Colonic mucosa (tissue), 4 donors: ENCODE measurements around the gene COL27A1. TPM values are rescaled to one million over a fixed set of nuclear protein-coding genes. Genes with fewer than 3 reads are reported as not detected.

Experiments
- DNase-seq: peaks from one replicate; pipeline ENCODE4 v3.0.0-alpha.2; 2020
- H3K27ac ChIP-seq: fragments of 200-600 bp; one replicate; pipeline ENCODE4 v1.8.0; 2021
- H3K27me3 ChIP-seq: fragments of 200-600 bp; one replicate; pipeline ENCODE4 v1.8.0; 2021
- H3K36me3 ChIP-seq: fragments of 200-600 bp; one replicate; pipeline ENCODE4 v1.8.0; 2021
- H3K4me1 ChIP-seq: fragments of 200-600 bp; one replicate; pipeline ENCODE4 v1.8.0; 2021; ENCODE audit warnings: mild to moderate bottlenecking
- H3K4me3 ChIP-seq: fragments of 200-600 bp; one replicate; pipeline ENCODE4 v1.8.0; 2021
- H3K9ac ChIP-seq, 2 donors: one replicate each; pipeline ENCODE4 v1.7.0; 2013; ENCODE audit warnings: control low read depth in 2 of 2, low read depth in 2 of 2, low read length in 2 of 2
- H3K9me3 ChIP-seq: fragments of 200-600 bp; one replicate; pipeline ENCODE4 v1.8.0; 2021
- CTCF ChIP-seq: fragments of 200-600 bp; IDR thresholded peaks from one replicate; pipeline ENCODE4 v1.8.0; 2022; ENCODE audit warnings: antibody characterized with exemption, mild to moderate bottlenecking
- intact Hi-C: fragments of 100-400 bp; cut with DNase I; formaldehyde crosslinking; loops from one replicate; pipeline ENCODE4 v1.14.1; 2022
- total RNA-seq, 2 donors: library from RNA; stranded (reverse); fragmentation: NEBNext Ultra II Directional in 1 of 2; extraction: Animal tissue kit (Norgen Biotek cat#: 25700) in 1 of 2; gene quantifications; one replicate each; pipeline ENCODE4 v1.2.1, GENCODE V29; 2021
- donor health status: healthy.
- donor health status: DM: no; HTN: no; CAD: no.
- donor health status: DM: no; HTN: no; CAD: no.

The COL27A1 gene
- total RNA-seq, 2 donors from 2014 or later = 2.9 to 4.2 TPM

GRCh38 chr9:114168281-114169028 lies 13.1 kb downstream of the COL27A1 start:
- Histone ChIP-seq H3K9ac (no peak overlapping the region), H3K27ac (no peak overlapping the region), H3K4me1 (no peaks in the 10 kb centered on the region), H3K36me3 (no peaks in the 10 kb centered on the region), H3K9me3 (no peaks in the 10 kb centered on the region), H3K27me3 (no peaks in the 10 kb centered on the region), H3K4me3 (no peak overlapping the region)
- intact Hi-C loops = no loop called here
- no peak for TF ChIP-seq CTCF
- no peak for DNase-seq

- no peak overlapping the region for H3K27ac ChIP-seq
- no peaks in the 10 kb centered on the region for H3K4me1 ChIP-seq
- no peaks in the 10 kb centered on the region for H3K36me3 ChIP-seq
- H3K27me3 ChIP-seq = no peaks in the 10 kb centered on the region
- H3K9me3 ChIP-seq = no peaks in the 10 kb centered on the region
- no peak overlapping the region for H3K4me3 ChIP-seq
- H3K9ac ChIP-seq = no peak overlapping the region
- TF ChIP-seq CTCF = no peak
- DNase-seq = no peak
- intact Hi-C loops = no loop called here
These were observed 14.0 kb downstream of the COL27A1 start for GRCh38 chr9:114169029-114169951.

GRCh38 chr9:114169952-114170770 lies 14.8 kb downstream of the COL27A1 start:
- H3K27me3 ChIP-seq = no peaks in the 10 kb centered on the region
- H3K4me3 ChIP-seq = no peak overlapping the region
- H3K4me1 ChIP-seq = no peaks in the 10 kb centered on the region
- no peak overlapping the region for H3K9ac ChIP-seq
- TF ChIP-seq CTCF = no peak
- no peaks in the 10 kb centered on the region for H3K36me3 ChIP-seq
- intact Hi-C loops = no loop called here
- no peak for DNase-seq
- H3K9me3 ChIP-seq = no peaks in the 10 kb centered on the region
- H3K27ac ChIP-seq = no peak overlapping the region

GRCh38 chr9:114170771-114171461 lies 15.6 kb downstream of the COL27A1 start:
- DNase-seq = no peak
- H3K4me1 ChIP-seq = no peaks in the 10 kb centered on the region
- H3K9me3 ChIP-seq = no peaks in the 10 kb centered on the region
- no peak overlapping the region for H3K9ac ChIP-seq
- H3K27me3 ChIP-seq = no peaks in the 10 kb centered on the region
- no peak for TF ChIP-seq CTCF
- no peak overlapping the region for H3K4me3 ChIP-seq
- intact Hi-C loops = no loop called here
- H3K36me3 ChIP-seq = no peaks in the 10 kb centered on the region
- no peak overlapping the region for H3K27ac ChIP-seq

GRCh38 chr9:114171500-114171899 lies 16.2 kb downstream of the COL27A1 start:
- no peak for DNase-seq
- H3K27me3 ChIP-seq = no peaks in the 10 kb centered on the region
- TF ChIP-seq CTCF = no peak
- intact Hi-C loops = no loop called here
- no peaks in the 10 kb centered on the region for H3K4me1 ChIP-seq
- no peak overlapping the region for H3K4me3 ChIP-seq
- no peaks in the 10 kb centered on the region for H3K36me3 ChIP-seq
- H3K9me3 ChIP-seq = no peaks in the 10 kb centered on the region
- no peak overlapping the region for H3K9ac ChIP-seq
- no peak overlapping the region for H3K27ac ChIP-seq
